GM06990 (cell line): Measurements from ENCODE around the gene PNO1.

Experiments
- DNase-seq: peaks from one replicate; pipeline ENCODE4 v3.0.0-alpha.2; 2011; ENCODE audit not compliant: insufficient read length; ENCODE audit errors: extremely low read depth
- H3K27me3 ChIP-seq: replicated peaks from 2 replicates; pipeline ENCODE4 v1.6.0; 2011; ENCODE audit warnings: low read length; ENCODE audit not compliant: control insufficient read depth, insufficient read depth
- H3K36me3 ChIP-seq: 2 replicates; pipeline ENCODE4 v1.5.1; 2011; ENCODE audit warnings: low read length; ENCODE audit not compliant: control insufficient read depth, insufficient read depth
- H3K4me3 ChIP-seq: replicated peaks from 2 replicates; pipeline ENCODE4 v1.5.1; 2011; ENCODE audit warnings: low read depth, mild to moderate bottlenecking, control low read depth, low read length
- TF ChIP-seq, protein P1 (sequence below): IDR thresholded peaks from 2 replicates; pipeline ENCODE4 v1.5.1; 2011; ENCODE audit warnings: low read length, control low read depth, mild to moderate bottlenecking, inconsistent platforms; ENCODE audit not compliant: insufficient read depth, poor library complexity, severe bottlenecking

The PNO1 gene

DNA sequence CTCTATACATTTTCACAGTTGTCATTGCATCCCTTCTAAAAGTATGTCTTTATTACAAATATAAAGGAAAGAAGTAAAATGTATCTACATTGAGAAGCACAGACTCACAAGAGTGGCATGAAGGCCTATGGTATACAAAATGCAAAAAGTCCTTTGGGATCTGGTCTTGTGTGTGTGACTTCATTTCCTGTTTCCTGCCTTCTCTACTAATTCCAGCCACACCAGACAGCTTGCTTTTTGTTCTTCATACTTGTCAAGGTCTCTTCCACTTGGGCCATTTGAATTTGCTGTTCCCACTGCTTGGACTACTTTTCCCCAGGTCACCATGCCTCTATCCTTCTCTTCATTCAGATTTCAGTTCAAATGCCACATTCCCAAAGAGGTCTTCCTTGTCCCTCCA is 6.7 kb upstream of the PNO1 start:
- DNase-seq = no peak
- Histone ChIP-seq H3K4me3 (no peak overlapping the region), H3K36me3 (no peaks in the 10 kb centered on the region; the same call in 1 of the 2 replicates), H3K27me3 (no peaks in the 10 kb centered on the region)
- TF ChIP-seq, protein P1, sequence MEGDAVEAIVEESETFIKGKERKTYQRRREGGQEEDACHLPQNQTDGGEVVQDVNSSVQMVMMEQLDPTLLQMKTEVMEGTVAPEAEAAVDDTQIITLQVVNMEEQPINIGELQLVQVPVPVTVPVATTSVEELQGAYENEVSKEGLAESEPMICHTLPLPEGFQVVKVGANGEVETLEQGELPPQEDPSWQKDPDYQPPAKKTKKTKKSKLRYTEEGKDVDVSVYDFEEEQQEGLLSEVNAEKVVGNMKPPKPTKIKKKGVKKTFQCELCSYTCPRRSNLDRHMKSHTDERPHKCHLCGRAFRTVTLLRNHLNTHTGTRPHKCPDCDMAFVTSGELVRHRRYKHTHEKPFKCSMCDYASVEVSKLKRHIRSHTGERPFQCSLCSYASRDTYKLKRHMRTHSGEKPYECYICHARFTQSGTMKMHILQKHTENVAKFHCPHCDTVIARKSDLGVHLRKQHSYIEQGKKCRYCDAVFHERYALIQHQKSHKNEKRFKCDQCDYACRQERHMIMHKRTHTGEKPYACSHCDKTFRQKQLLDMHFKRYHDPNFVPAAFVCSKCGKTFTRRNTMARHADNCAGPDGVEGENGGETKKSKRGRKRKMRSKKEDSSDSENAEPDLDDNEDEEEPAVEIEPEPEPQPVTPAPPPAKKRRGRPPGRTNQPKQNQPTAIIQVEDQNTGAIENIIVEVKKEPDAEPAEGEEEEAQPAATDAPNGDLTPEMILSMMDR = no peak

DNA sequence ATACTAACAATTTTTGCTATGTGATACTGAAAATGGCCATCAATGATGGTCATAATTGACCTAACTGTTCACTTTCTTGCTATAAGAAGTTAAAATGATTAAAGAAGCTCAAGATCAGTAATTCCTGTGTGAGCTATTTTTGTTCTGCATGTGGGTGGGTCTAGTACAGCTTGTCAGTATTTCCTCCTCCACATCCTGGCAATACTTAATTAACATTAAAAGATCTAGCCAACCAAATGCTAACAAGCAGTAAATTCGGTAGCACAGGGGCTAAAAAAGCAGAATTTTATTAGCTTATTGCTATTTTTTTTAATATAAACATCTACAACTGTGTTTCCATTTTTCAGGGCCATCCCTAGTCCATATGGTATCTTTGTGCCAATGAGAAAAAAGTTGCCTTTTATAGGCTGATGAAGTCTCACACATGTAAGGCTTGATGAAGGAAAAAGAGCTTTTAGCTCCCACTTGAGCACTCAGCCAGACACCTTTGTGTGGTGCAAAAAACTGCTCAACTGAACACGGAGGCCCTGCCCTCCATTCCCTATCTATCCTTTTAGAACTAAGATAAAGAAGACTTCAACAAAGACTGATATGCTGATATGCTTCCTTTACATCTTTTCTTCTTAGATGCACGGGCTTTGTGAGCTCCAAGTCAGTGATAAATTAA is 4.9 kb upstream of the PNO1 start:
- Histone ChIP-seq H3K27me3 (no peaks in the 10 kb centered on the region), H3K4me3 (no peak overlapping the region), H3K36me3 (no peaks in the 10 kb centered on the region; the same call in 1 of the 2 replicates)
- TF ChIP-seq, protein P1 = no peak
- no peak for DNase-seq

DNA sequence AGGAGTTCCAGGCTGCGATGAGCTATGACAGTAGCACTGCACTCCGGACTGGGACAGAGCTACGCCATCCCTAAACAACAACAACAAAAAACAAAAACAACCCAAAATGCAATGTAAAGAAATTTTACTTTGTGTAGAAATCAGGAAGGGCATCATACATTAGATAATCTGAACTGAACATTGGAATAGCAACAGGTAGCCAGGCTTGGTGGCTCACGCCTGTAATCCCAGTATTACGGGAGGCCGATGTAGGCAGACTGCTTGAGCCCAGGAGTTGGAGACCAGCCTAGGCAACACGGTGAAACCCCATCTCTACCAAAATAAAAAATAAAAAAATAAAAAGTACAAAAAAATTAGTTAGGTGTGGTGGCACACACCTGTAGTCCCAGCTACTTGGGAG is 2.1 kb upstream of the PNO1 start:
- H3K27me3 ChIP-seq = no peaks in the 10 kb centered on the region
- TF ChIP-seq, protein P1 = no peak
- no peaks in the 10 kb centered on the region for H3K36me3 ChIP-seq
- DNase-seq = no peak
- H3K4me3 ChIP-seq = no peak overlapping the region

DNA sequence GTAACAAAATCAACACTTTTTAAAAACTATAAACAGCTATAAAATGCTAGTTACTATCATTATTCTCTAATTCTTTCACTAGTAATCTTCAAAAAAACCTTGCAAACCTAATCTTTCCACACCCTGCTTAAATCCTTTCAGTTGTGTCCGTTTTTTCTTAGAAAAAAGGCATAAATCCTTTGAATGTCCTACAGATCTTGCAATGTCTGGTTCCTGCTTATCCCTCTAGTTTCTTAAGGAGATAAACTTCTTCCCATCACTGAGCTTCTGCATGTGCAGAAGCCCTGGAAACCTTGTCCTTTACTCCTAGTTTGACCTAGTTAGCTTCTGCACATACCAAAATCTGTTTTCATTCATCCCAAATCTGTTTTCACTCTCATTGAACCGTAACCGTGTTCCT is 1.3 kb upstream of the PNO1 start:
- Histone ChIP-seq H3K4me3 (peak overlapping the region; percentile 77), H3K36me3 (peaks cover 3% of the 10 kb centered on the region), H3K27me3 (no peaks in the 10 kb centered on the region)
- TF ChIP-seq, protein P1 = no peak
- no peak for DNase-seq

DNA sequence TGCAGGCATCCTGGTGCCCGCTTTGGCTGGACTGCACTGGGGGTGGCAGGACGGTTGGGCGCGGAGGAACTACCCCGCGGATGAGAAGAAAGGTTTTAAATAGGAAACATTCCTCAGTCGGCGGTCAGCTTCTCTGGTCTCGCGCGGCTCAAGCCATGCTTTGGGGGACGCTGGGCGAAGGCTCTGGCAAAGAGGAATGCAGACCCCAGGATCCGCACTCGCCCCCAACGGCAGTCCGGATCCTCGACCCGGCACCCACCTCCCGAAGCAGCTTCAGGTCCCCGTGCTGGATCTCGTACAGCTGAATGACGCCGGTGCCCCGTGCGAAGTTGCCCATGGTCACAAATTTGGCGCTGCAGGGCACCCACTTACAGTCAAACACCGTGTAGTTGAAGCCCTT is 686 bp upstream of the PNO1 start:
- peak; percentile 83 for DNase-seq
- TF ChIP-seq, protein P1 = no peak
- Histone ChIP-seq H3K27me3 (no peaks in the 10 kb centered on the region), H3K36me3 (peaks cover 3% of the 10 kb centered on the region), H3K4me3 (peak overlapping the region; percentile 77)

DNA sequence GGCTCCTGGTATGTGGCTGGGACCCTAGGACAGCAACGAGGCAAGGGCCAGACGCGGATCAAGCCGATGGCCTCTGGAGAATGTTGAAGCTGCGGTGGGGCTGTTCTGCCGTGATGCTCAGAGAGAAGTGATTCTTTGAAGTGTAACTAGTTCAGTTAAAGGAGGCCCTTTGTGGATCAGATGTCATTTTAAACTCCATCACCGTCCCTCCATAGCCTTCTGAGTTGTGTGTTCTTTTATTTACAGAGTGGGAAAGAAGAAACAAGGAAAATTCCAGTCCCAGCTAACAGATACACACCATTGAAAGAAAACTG is 403 bp downstream of the PNO1 start:
- DNase-seq = no peak
- TF ChIP-seq, protein P1 = no peak
- Histone ChIP-seq H3K36me3 (peaks cover 3% of the 10 kb centered on the region), H3K4me3 (peak overlapping the region; percentile 77), H3K27me3 (no peaks in the 10 kb centered on the region)
